HepG2 (cell line): ENCODE results near the gene MAGI1.

Experiments
- CTCF ChIP-seq: sonication (generic); formaldehyde crosslinking; IDR thresholded peaks from 2 replicates; pipeline ENCODE4 v1.5.0; 2020; ENCODE audit warnings: mild to moderate bottlenecking, missing genetic modification reagents, moderate library complexity
- KAT8 ChIP-seq: IDR thresholded peaks from 2 replicates; pipeline ENCODE4 v1.6.1; 2016; ENCODE audit warnings: missing genetic modification reagents, missing compliant biosample characterization
- KLF9 ChIP-seq: IDR thresholded peaks from 2 replicates; pipeline ENCODE4 v1.6.1; 2016; ENCODE audit warnings: low read depth
- MYPOP ChIP-seq: sonication (generic); formaldehyde crosslinking; IDR thresholded peaks from 2 replicates; pipeline ENCODE4 v1.8.1; 2023; ENCODE audit warnings: mild to moderate bottlenecking, moderate library complexity, missing genetic modification reagents
- NFYB ChIP-seq: sonication (generic); formaldehyde crosslinking; IDR thresholded peaks from 2 replicates; pipeline ENCODE4 v1.4.0; 2020; ENCODE audit warnings: missing genetic modification reagents
- USF2 ChIP-seq, 2 experiments: sonication (generic) in 1 of 2; formaldehyde crosslinking in 1 of 2; IDR thresholded peaks; 2 replicates each; pipeline versions ENCODE4 v1.5.1 to v1.6.1; 2011 to 2020; ENCODE audit warnings: borderline replicate concordance in 1 of 2, low read depth in 1 of 2, low read length in 1 of 2, mild to moderate bottlenecking in 1 of 2, missing genetic modification reagents in 1 of 2, moderate library complexity in 1 of 2
- ZBTB20 ChIP-seq: sonication (generic); formaldehyde crosslinking; IDR thresholded peaks from 2 replicates; pipeline ENCODE4 v1.8.1; 2023; ENCODE audit warnings: missing genetic modification reagents, low read depth, mild to moderate bottlenecking, borderline replicate concordance
- ZBTB49 ChIP-seq: sonication (generic); formaldehyde crosslinking; IDR thresholded peaks from 2 replicates; pipeline ENCODE4 v1.4.0; 2020; ENCODE audit warnings: missing genetic modification reagents, borderline replicate concordance

DNA sequence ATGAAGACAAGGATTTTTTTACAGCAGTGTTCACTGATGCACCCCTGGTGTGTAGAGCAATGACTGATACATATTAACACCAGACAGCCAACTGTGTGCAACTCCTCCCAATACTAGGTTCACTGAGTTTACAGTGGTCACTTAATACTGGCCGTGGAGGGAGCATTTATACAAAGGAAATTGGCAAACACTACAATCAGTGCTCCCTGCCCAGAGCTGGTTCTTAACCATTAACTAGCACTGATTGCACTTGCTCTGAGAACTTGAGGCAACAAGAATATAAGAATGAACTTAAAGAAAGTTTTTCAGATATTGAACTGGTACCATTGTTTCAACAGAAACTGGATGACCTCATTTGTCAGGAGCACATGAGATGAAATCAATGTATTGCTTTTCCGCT, 110.6 kb downstream of the MAGI1 start:
- no peak for TF ChIP-seq ZBTB20 (CRISPR knock-in tag)
- no peak for TF ChIP-seq ZBTB49 (CRISPR knock-in tag)
- no peak for TF ChIP-seq NFYB (CRISPR knock-in tag)
- TF ChIP-seq USF2 (IDR thresholded peaks at IDR 0.05; ENCODE audit: low read depth, low read length): no peak
- no peak for TF ChIP-seq USF2 (CRISPR knock-in tag; IDR thresholded peaks at IDR 0.05; ENCODE audit: borderline replicate concordance)
- no peak for TF ChIP-seq MYPOP (CRISPR knock-in tag)
- no peak for TF ChIP-seq KLF9 (CRISPR knock-in tag)
- no peak for TF ChIP-seq KAT8 (CRISPR knock-in tag)
- no peak for TF ChIP-seq CTCF (CRISPR knock-in tag)
